Spinal cord (tissue), 10 donors: Measurements from ENCODE around the gene ACIN1. TPM values are rescaled to one million over a fixed set of nuclear protein-coding genes. Genes with fewer than 3 reads are reported as not detected.

Experiments
- DNase-seq, 6 donors: peaks; one replicate each; pipeline versions ENCODE4 v3.0.0 to v3.0.0-alpha.2; 2013 to 2015; ENCODE audit warnings: low spot score in 6 of 6, low read depth in 4 of 6
- H3K27ac ChIP-seq: one replicate; pipeline ENCODE4 v1.5.1; 2013; ENCODE audit warnings: low read depth, low read length, control low read depth
- H3K27me3 ChIP-seq: one replicate; pipeline ENCODE4 v1.6.1; 2013; ENCODE audit warnings: low read length; ENCODE audit not compliant: control insufficient read depth, insufficient read depth
- H3K36me3 ChIP-seq: one replicate; pipeline ENCODE4 v1.6.1; 2013; ENCODE audit warnings: low read length; ENCODE audit not compliant: control insufficient read depth, insufficient read depth
- H3K4me1 ChIP-seq: one replicate; pipeline ENCODE4 v1.6.1; 2013; ENCODE audit warnings: low read length; ENCODE audit not compliant: control insufficient read depth, insufficient read depth
- H3K4me3 ChIP-seq: one replicate; pipeline ENCODE4 v1.5.1; 2013; ENCODE audit warnings: low read depth, low read length, control low read depth
- H3K9me3 ChIP-seq: one replicate; pipeline ENCODE4 v1.6.1; 2013; ENCODE audit warnings: low read length; ENCODE audit not compliant: control insufficient read depth, insufficient read depth
- WGBS: methylation state at CpG from one replicate; pipeline ENCODE4 v1.1.5; 2013; ENCODE audit warnings: missing lambda C conversion rate; ENCODE audit not compliant: insufficient coverage; 5-methylcytosine and 5-hydroxymethylcytosine counted together
- long read RNA-seq, 4 donors: transcript quantifications; one replicate each; lab custom pipeline, GENCODE V29; 2026
- polyA plus RNA-seq, 2 donors: library from polyadenylated mRNA; unstranded; fragments of 120-200 nt; gene quantifications; one replicate each; pipeline ENCODE4 v1.2.1, GENCODE V29; 2013; ENCODE audit not compliant: insufficient read length in 2 of 2
- total RNA-seq, 2 donors: library from RNA; depleted of rRNA in 1 of 2; stranded (reverse); fragments of 120-200 nt in 1 of 2; fragments of >200 nt in 1 of 2; gene quantifications; one replicate each; pipeline versions ENCODE4 v1.2.3 to v1.2.4, GENCODE V29; 2013 to 2014
- donor health status: healthy.

ACIN1 gene
- total RNA-seq: 100 to 1,000 TPM in 1 of 2 donors, 10 to 100 TPM in 1; 63.2 to 125 TPM
- 100 to 1,000 TPM; 196 to 229 TPM for polyA plus RNA-seq
- long read RNA-seq, donor 1, full-length matches to known transcripts: 12 of 70 reads
- long read RNA-seq, donor 1, partial matches to known transcripts: 53 of 70 reads
- long read RNA-seq, donor 1, other reads (novel, unspliced or antisense): 5 of 70 reads
- long read RNA-seq, donor 2, partial matches to known transcripts: 55 of 57 reads
- long read RNA-seq, donor 2, other reads (novel, unspliced or antisense): 0 of 57 reads
- long read RNA-seq, donor 3, partial matches to known transcripts: 37 of 43 reads
- long read RNA-seq, donor 3, other reads (novel, unspliced or antisense): 0 of 43 reads
- long read RNA-seq, donor 4, transcript ACIN1-212 (2 exons, 366 nt): major isoform, 6 of 244 reads
- long read RNA-seq, donor 4, partial matches to known transcripts: 227 of 244 reads
- long read RNA-seq, donor 4, other reads (novel, unspliced or antisense): 0 of 244 reads

- H3K4me1 ChIP-seq: peaks cover 9% of the 10 kb centered on the region
- H3K36me3 ChIP-seq: peaks cover 14% of the 10 kb centered on the region
Observed at GRCh38 chr14:23094666-23095195, at the start of gene ACIN1. ACIN1 (minus strand) TSS chr14:23095136; CDS start chr14:23095112, 24 bp downstream.

GRCh38 chr14:23143911-23144310 lies 49.0 kb upstream of the ACIN1 start:
- H3K9me3 ChIP-seq: no peaks in the 10 kb centered on the region
- H3K27ac ChIP-seq: no peak overlapping the region
- no CpG with 5 or more reads among the region's 1 CpG for WGBS
- no peak for DNase-seq
- H3K27me3 ChIP-seq: no peaks in the 10 kb centered on the region
- no peak overlapping the region for H3K4me3 ChIP-seq
- H3K4me1 ChIP-seq: no peaks in the 10 kb centered on the region
- no peaks in the 10 kb centered on the region for H3K36me3 ChIP-seq

More at GRCh38 chr14:23094666-23095195, at the start of gene ACIN1:
- H3K9me3 ChIP-seq: no peaks in the 10 kb centered on the region
- under 1% methylated on average over 52 of the region's 55 CpGs for WGBS
- peak within 1 kb of the TSS; percentile 99 for H3K4me3 ChIP-seq
- DNase-seq: peak; percentile 74 to 99 (median 89)
- peak within 1 kb of the TSS; percentile 99 for H3K27ac ChIP-seq
- no peaks in the 10 kb centered on the region for H3K27me3 ChIP-seq

- no peak for DNase-seq
Observed at GRCh38 chr14:23142826-23143225, 47.9 kb upstream of the ACIN1 start.

GRCh38 chr14:23141706-23142444 lies 46.9 kb upstream of the ACIN1 start:
- H3K9me3 ChIP-seq: no peaks in the 10 kb centered on the region
- peak in 1 of 6 donors; percentile 50 for DNase-seq
- WGBS: 51% methylated on average over 3 of the region's 7 CpGs
- H3K27ac ChIP-seq: no peak overlapping the region
- H3K36me3 ChIP-seq: no peaks in the 10 kb centered on the region
- H3K27me3 ChIP-seq: no peaks in the 10 kb centered on the region
- H3K4me3 ChIP-seq: no peak overlapping the region
- no peaks in the 10 kb centered on the region for H3K4me1 ChIP-seq

More at GRCh38 chr14:23142826-23143225, 47.9 kb upstream of the ACIN1 start:
- H3K9me3 ChIP-seq: no peaks in the 10 kb centered on the region
- no peaks in the 10 kb centered on the region for H3K36me3 ChIP-seq
- no peaks in the 10 kb centered on the region for H3K27me3 ChIP-seq
- H3K27ac ChIP-seq: no peak overlapping the region
- 86% methylated on average over 3 of the region's 4 CpGs for WGBS
- no peak overlapping the region for H3K4me3 ChIP-seq
- no peaks in the 10 kb centered on the region for H3K4me1 ChIP-seq

GRCh38 chr14:23140371-23140770 lies 45.4 kb upstream of the ACIN1 start:
- WGBS: 90% methylated on average over 5 of the region's 6 CpGs
- H3K27ac ChIP-seq: no peak overlapping the region
- H3K9me3 ChIP-seq: no peaks in the 10 kb centered on the region
- no peaks in the 10 kb centered on the region for H3K27me3 ChIP-seq
- no peaks in the 10 kb centered on the region for H3K36me3 ChIP-seq
- H3K4me1 ChIP-seq: no peaks in the 10 kb centered on the region
- DNase-seq: no peak
- no peak overlapping the region for H3K4me3 ChIP-seq

- 100% methylated on average over 1 of the region's 2 CpGs for WGBS
- H3K27me3 ChIP-seq: no peaks in the 10 kb centered on the region
- no peaks in the 10 kb centered on the region for H3K4me1 ChIP-seq
- no peaks in the 10 kb centered on the region for H3K36me3 ChIP-seq
- H3K27ac ChIP-seq: no peak overlapping the region
- H3K9me3 ChIP-seq: no peaks in the 10 kb centered on the region
- DNase-seq: no peak
- no peak overlapping the region for H3K4me3 ChIP-seq
Observed at GRCh38 chr14:23139874-23140273, 44.9 kb upstream of the ACIN1 start.

- WGBS: no CpG with 5 or more reads among the region's 6 CpGs
- Histone ChIP-seq H3K4me1 (no peaks in the 10 kb centered on the region), H3K36me3 (no peaks in the 10 kb centered on the region), H3K27me3 (no peaks in the 10 kb centered on the region), H3K27ac (no peak overlapping the region), H3K4me3 (no peak overlapping the region), H3K9me3 (no peaks in the 10 kb centered on the region)
- DNase-seq: no peak
Observed at GRCh38 chr14:23137813-23138535, 43.0 kb upstream of the ACIN1 start.

- WGBS: 84% methylated on average over 10 of the region's 11 CpGs
- no peak overlapping the region for H3K4me3 ChIP-seq
- no peak overlapping the region for H3K27ac ChIP-seq
- no peaks in the 10 kb centered on the region for H3K36me3 ChIP-seq
- H3K9me3 ChIP-seq: no peaks in the 10 kb centered on the region
- DNase-seq: no peak
- no peaks in the 10 kb centered on the region for H3K4me1 ChIP-seq
- H3K27me3 ChIP-seq: no peaks in the 10 kb centered on the region
Observed at GRCh38 chr14:23137192-23137812, 42.4 kb upstream of the ACIN1 start.
